AG10803 (cell line): ENCODE results near the gene SELENOI.
"Not testable (repeated sequence)": the region's sequence is repeated elsewhere in the genome, so short reads cannot be mapped to it uniquely, and the experiment has no call there.

Experiments used
- DNase-seq: peaks from one replicate; pipeline ENCODE4 v3.0.0; 2010; ENCODE audit warnings: low read depth
- H3K4me3 ChIP-seq: 2 replicates; pipeline ENCODE4 v1.5.1; 2011; ENCODE audit warnings: mild to moderate bottlenecking, low read length, control low read depth
- CTCF ChIP-seq: conservative IDR thresholded peaks from 2 replicates; pipeline ENCODE4 v1.5.1; 2011; ENCODE audit warnings: mild to moderate bottlenecking, low read length, control low read depth, inconsistent platforms

SELENOI gene

GRCh38 chr2:26327291-26328272 lies 18.4 kb upstream of the SELENOI start:
- no peak overlapping the region for H3K4me3 ChIP-seq
- peak; percentile 82 for DNase-seq
- no peak for TF ChIP-seq CTCF

- not testable (repeated sequence) for H3K4me3 ChIP-seq, DNase-seq
Measured at GRCh38 chr2:26329083-26329482, 16.9 kb upstream of the SELENOI start.

- TF ChIP-seq CTCF: peak; percentile 90
- H3K4me3 ChIP-seq: peak overlapping the region; percentile 41
- peak; percentile 96 for DNase-seq
Measured at GRCh38 chr2:26330114-26330549, 15.8 kb upstream of the SELENOI start.

- TF ChIP-seq CTCF: no peak
- DNase-seq: peak; percentile 90
- H3K4me3 ChIP-seq: peak overlapping the region; percentile 41
Measured at GRCh38 chr2:26330604-26331003, 15.3 kb upstream of the SELENOI start.

GRCh38 chr2:26331321-26331720 lies 14.6 kb upstream of the SELENOI start:
- DNase-seq, H3K4me3 ChIP-seq: not testable (repeated sequence)

- no peak for DNase-seq
- TF ChIP-seq CTCF: no peak
Measured at GRCh38 chr2:26333293-26333692, 12.7 kb upstream of the SELENOI start.

GRCh38 chr2:26335231-26335630 lies 10.7 kb upstream of the SELENOI start:
- no peak for TF ChIP-seq CTCF
- H3K4me3 ChIP-seq: no peak overlapping the region
- no peak for DNase-seq

More at GRCh38 chr2:26333293-26333692, 12.7 kb upstream of the SELENOI start:
- H3K4me3 ChIP-seq: no peak overlapping the region

GRCh38 chr2:26336719-26337118 lies 9.2 kb upstream of the SELENOI start:
- DNase-seq: no peak
- no peak for TF ChIP-seq CTCF
- no peak overlapping the region for H3K4me3 ChIP-seq
